Spleen (tissue), 3 donors: ENCODE results near the gene DTX3L.
"Not testable (repeated sequence)": the region's sequence is repeated elsewhere in the genome, so short reads cannot be mapped to it uniquely, and the experiment has no call there.

Source experiments
- POLR2A ChIP-seq, 3 donors: fragments of 450-650 bp; IDR thresholded peaks; one replicate each; pipeline ENCODE4 v1.5.1; 2017; ENCODE audit warnings: antibody characterized with exemption in 3 of 3, mild to moderate bottlenecking in 1 of 3
- POLR2AphosphoS5 ChIP-seq, 3 donors: sonication (generic); formaldehyde crosslinking; IDR thresholded peaks; one replicate each; pipeline ENCODE4 v1.5.1; 2017; ENCODE audit warnings: antibody characterized with exemption in 3 of 3

DNA sequence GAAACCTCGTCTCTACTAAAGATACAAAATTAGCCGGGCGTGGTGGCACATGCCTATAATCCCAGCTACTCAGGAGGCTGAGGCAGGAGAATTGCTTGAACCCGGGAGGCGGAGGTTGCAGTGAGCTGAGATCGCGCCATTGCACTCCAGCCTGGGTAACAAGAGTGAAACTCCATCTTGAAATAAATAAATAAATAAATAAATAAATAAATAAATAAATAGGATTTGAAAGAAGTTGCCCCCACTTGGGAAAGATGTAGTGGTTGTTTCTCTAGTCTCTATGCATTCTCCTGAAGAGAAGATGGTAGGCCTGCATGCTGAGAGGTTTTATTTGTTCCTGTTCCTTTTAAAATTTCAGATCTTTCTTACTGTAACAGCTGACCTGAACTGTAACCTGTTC is 4.0 kb downstream of the DTX3L start:
- not testable (repeated sequence) for TF ChIP-seq POLR2A, POLR2AphosphoS5 (IDR thresholded peaks at IDR 0.05)
